Fibroblast of lung (primary cell): ENCODE measurements around the gene SUPT5H.

Source experiments
- EZH2 ChIP-seq: IDR thresholded peaks from 2 replicates; pipeline ENCODE4 v1.5.1; 2012; ENCODE audit warnings: low read length, control low read depth, mild to moderate bottlenecking; ENCODE audit errors: missing control alignments
- TF ChIP-seq, protein P1 (sequence below), 2 donors: IDR thresholded peaks in 1 of 2; conservative IDR thresholded peaks in 1 of 2; 1 replicate in 1 of 2; 2 replicates in 1 of 2; pipeline ENCODE4 v1.5.1; 2011 to 2012; ENCODE audit warnings: low read length in 2 of 2, control low read depth in 1 of 2, inconsistent platforms in 1 of 2, low read depth in 1 of 2, mild to moderate bottlenecking in 1 of 2

DNA sequence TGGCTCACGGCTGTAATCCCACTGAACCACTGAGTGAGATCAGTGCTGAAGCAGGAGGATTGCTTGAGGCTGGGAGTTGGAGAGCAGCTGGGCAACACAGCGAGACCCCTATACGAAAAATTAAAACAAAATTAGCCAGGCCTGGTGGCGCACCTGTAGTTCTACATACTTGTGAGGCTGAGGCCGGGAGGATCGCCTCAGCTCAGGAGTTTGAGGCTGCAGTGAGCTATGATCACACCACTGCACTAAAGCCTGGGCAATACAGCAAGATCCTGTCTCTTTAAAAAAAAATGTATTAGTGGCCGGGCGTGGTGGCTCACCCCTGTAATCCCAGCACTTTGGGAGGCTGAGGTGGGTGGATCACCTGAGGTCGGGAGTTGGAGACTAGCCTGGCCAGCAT is 63.2 kb downstream of the SUPT5H start:
- TF ChIP-seq, protein P1, sequence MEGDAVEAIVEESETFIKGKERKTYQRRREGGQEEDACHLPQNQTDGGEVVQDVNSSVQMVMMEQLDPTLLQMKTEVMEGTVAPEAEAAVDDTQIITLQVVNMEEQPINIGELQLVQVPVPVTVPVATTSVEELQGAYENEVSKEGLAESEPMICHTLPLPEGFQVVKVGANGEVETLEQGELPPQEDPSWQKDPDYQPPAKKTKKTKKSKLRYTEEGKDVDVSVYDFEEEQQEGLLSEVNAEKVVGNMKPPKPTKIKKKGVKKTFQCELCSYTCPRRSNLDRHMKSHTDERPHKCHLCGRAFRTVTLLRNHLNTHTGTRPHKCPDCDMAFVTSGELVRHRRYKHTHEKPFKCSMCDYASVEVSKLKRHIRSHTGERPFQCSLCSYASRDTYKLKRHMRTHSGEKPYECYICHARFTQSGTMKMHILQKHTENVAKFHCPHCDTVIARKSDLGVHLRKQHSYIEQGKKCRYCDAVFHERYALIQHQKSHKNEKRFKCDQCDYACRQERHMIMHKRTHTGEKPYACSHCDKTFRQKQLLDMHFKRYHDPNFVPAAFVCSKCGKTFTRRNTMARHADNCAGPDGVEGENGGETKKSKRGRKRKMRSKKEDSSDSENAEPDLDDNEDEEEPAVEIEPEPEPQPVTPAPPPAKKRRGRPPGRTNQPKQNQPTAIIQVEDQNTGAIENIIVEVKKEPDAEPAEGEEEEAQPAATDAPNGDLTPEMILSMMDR (conservative IDR thresholded peaks at IDR 0.05 in 1 of 2, IDR thresholded peaks at IDR 0.05 in 1 of 2; ENCODE audit: low read depth in 1 of 2, low read length in 2 of 2): no peak
- TF ChIP-seq EZH2: no peak
